Hepatocyte (in vitro differentiated cells): ENCODE data around the gene PPFIBP2. TPM values are rescaled to one million over a fixed set of nuclear protein-coding genes. Genes with fewer than 3 reads are reported as not detected.

Experiments used
- DNase-seq: peaks from one replicate; pipeline ENCODE4 v3.0.0-alpha.2; 2016; ENCODE audit warnings: low spot score
- H2AFZ ChIP-seq: fragments of 200-600 bp; sonication (generic); 2 replicates; pipeline ENCODE4 v1.6.0; 2016; ENCODE audit warnings: antibody characterized with exemption, mild to moderate bottlenecking
- H3K27ac ChIP-seq: fragments of 200-600 bp; sonication (generic); 2 replicates; pipeline ENCODE4 v1.5.1; 2016; ENCODE audit warnings: mild to moderate bottlenecking
- H3K27me3 ChIP-seq: fragments of 200-600 bp; sonication (generic); 2 replicates; pipeline ENCODE4 v1.6.1; 2016
- H3K36me3 ChIP-seq: fragments of 200-600 bp; sonication (generic); replicated peaks from 2 replicates; pipeline ENCODE4 v1.5.1; 2016; ENCODE audit warnings: low read depth; ENCODE audit not compliant: insufficient read depth
- H3K4me1 ChIP-seq: fragments of 200-600 bp; sonication (generic); 2 replicates; pipeline ENCODE4 v1.5.1; 2016; ENCODE audit warnings: mild to moderate bottlenecking, moderate library complexity; ENCODE audit not compliant: insufficient read depth
- H3K4me2 ChIP-seq: fragments of 200-600 bp; sonication (generic); 2 replicates; pipeline ENCODE4 v1.6.0; 2016
- H3K4me3 ChIP-seq: fragments of 200-600 bp; sonication (generic); 2 replicates; pipeline ENCODE4 v1.5.1; 2016; ENCODE audit warnings: mild to moderate bottlenecking
- H3K79me2 ChIP-seq: fragments of 200-600 bp; sonication (generic); 2 replicates; pipeline ENCODE4 v1.6.0; 2017; ENCODE audit warnings: mild to moderate bottlenecking
- H3K9me2 ChIP-seq: fragments of 200-600 bp; sonication (generic); replicated peaks from 2 replicates; pipeline ENCODE4 v1.6.0; 2017; ENCODE audit warnings: mild to moderate bottlenecking; ENCODE audit not compliant: insufficient read depth
- H3K9me3 ChIP-seq: fragments of 200-600 bp; sonication (generic); 2 replicates; pipeline ENCODE4 v1.5.1; 2016; ENCODE audit warnings: low read depth, mild to moderate bottlenecking
- H4K20me1 ChIP-seq: fragments of 200-600 bp; sonication (generic); 2 replicates; pipeline ENCODE4 v1.6.0; 2016; ENCODE audit warnings: mild to moderate bottlenecking; ENCODE audit not compliant: insufficient read depth, poor library complexity, severe bottlenecking
- EZH2 ChIP-seq: fragments of 200-600 bp; sonication (generic); IDR thresholded peaks from 2 replicates; pipeline ENCODE4 v1.6.1; 2016; ENCODE audit warnings: antibody characterized with exemption, mild to moderate bottlenecking, borderline replicate concordance
- EZH2phosphoT487 ChIP-seq: fragments of 200-600 bp; sonication (generic); IDR thresholded peaks from one replicate; pipeline ENCODE4 v1.6.1; 2018; ENCODE audit warnings: antibody characterized with exemption, mild to moderate bottlenecking, low read depth, moderate library complexity; ENCODE audit not compliant: unreplicated experiment, severe bottlenecking
- WGBS: methylation state at CpG from one replicate; pipeline ENCODE4 v1.1.6; 2016; ENCODE audit warnings: low lambda C conversion rate; ENCODE audit errors: missing lambda C conversion rate; 5-methylcytosine and 5-hydroxymethylcytosine counted together
- polyA plus RNA-seq: library from polyadenylated mRNA; unstranded; fragments of >200 nt; fragmentation: Nextera tagmentation; extraction: Ambion mirVana; gene quantifications from 2 replicates; pipeline ENCODE4 v1.2.1, GENCODE V29; 2016
- total RNA-seq: library from RNA; depleted of rRNA; stranded (reverse); fragments of >200 nt; gene quantifications from 2 replicates; pipeline ENCODE4 v1.2.3, GENCODE V29; 2014
- TF ChIP-seq, protein P1 (sequence below): fragments of 200-600 bp; sonication (generic); IDR thresholded peaks from 2 replicates; pipeline ENCODE4 v1.5.1; 2016; ENCODE audit warnings: antibody characterized with exemption, mild to moderate bottlenecking; ENCODE audit not compliant: poor library complexity

The PPFIBP2 gene
- total and polyA plus RNA-seq, 2 experiments from 2014 or later: 33.9 to 55.8 TPM

DNA sequence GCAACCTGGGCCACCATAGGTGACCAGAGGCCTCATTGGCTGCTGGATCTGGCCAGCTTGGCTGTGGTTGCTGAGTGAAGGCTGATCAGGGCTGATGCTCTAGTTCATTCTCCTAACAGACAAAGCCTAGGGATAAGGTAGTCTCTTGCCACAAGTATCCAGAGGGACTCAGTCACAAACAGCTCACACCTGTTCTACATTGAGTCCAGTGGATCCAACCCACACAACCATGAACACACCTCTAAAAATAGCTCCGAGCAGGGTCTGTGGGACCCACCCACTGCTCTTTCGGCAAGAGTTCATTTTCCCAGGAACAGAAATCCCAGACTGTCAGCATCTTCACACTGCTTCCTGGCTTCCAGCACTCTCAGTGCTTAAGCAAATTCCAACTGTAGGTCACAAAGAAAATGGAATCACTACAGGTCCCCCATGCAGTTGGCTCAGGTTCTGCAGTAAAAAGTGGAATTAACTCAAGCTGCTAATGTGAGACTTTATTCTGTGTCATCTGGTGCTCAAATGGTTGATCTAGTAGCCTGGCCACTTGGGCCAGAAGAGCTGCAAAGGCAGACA lies 67.3 kb downstream of the PPFIBP2 start:
- H3K79me2 ChIP-seq: peaks cover 83% of the 10 kb centered on the region
- no peak overlapping the region for H3K4me2 ChIP-seq
- H3K4me1 ChIP-seq: peaks cover 31% of the 10 kb centered on the region
- no peak overlapping the region for H3K4me3 ChIP-seq
- no peak overlapping the region for H3K27ac ChIP-seq
- no peaks in the 10 kb centered on the region for H3K9me3 ChIP-seq
- DNase-seq: no peak
- H4K20me1 ChIP-seq: no peaks in the 10 kb centered on the region
- H3K9me2 ChIP-seq: no peaks in the 10 kb centered on the region
- H2AFZ ChIP-seq: no peak overlapping the region
- no peaks in the 10 kb centered on the region for H3K27me3 ChIP-seq
- WGBS: 77% methylated on average over 2 of the region's 2 CpGs
- TF ChIP-seq, protein P1, sequence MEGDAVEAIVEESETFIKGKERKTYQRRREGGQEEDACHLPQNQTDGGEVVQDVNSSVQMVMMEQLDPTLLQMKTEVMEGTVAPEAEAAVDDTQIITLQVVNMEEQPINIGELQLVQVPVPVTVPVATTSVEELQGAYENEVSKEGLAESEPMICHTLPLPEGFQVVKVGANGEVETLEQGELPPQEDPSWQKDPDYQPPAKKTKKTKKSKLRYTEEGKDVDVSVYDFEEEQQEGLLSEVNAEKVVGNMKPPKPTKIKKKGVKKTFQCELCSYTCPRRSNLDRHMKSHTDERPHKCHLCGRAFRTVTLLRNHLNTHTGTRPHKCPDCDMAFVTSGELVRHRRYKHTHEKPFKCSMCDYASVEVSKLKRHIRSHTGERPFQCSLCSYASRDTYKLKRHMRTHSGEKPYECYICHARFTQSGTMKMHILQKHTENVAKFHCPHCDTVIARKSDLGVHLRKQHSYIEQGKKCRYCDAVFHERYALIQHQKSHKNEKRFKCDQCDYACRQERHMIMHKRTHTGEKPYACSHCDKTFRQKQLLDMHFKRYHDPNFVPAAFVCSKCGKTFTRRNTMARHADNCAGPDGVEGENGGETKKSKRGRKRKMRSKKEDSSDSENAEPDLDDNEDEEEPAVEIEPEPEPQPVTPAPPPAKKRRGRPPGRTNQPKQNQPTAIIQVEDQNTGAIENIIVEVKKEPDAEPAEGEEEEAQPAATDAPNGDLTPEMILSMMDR: no peak
- TF ChIP-seq EZH2: no peak
- no peaks in the 10 kb centered on the region for H3K36me3 ChIP-seq

DNA sequence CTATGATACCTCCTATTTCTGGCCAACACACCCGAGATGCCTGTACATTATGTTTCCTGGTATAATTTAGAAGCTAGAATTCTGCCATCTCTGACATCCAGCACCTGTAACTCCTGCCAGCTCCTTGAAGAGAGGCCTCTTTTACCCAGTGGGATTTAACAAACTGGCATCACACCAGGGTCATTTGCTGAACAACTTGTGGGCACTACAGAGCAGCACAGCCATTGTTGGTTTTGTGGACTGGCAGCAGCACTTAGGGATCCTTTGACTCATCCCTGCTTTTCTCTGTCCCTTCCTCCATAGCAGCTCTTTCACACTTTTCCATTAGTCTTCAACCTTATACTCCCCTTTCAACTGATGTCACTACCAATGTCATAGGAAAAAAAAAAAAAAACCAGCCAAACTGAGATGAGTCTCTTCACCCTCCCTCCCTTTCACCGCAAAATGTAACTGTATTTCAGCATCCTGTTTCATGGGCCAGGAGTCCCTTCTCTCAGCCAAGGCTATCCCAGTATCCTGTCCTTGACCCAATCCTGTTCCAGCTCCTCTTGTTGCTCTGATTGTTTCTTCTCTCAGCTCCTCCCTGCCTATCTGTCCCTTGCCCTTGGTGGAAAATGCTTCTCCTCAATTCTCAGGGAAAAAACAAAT lies 68.7 kb downstream of the PPFIBP2 start:
- Histone ChIP-seq H3K9me3 (no peaks in the 10 kb centered on the region), H3K79me2 (peaks cover 93% of the 10 kb centered on the region), H3K27ac (no peak overlapping the region), H2AFZ (no peak overlapping the region), H3K9me2 (no peaks in the 10 kb centered on the region), H3K4me2 (no peak overlapping the region), H3K27me3 (no peaks in the 10 kb centered on the region), H3K36me3 (no peaks in the 10 kb centered on the region), H3K4me1 (peaks cover 18% of the 10 kb centered on the region), H4K20me1 (no peaks in the 10 kb centered on the region), H3K4me3 (no peak overlapping the region)
- TF ChIP-seq, protein P1: no peak
- TF ChIP-seq EZH2 (no peak), EZH2phosphoT487 (no peak)
- WGBS: 85% methylated on average over 2 of the region's 2 CpGs
- no peak for DNase-seq

DNA sequence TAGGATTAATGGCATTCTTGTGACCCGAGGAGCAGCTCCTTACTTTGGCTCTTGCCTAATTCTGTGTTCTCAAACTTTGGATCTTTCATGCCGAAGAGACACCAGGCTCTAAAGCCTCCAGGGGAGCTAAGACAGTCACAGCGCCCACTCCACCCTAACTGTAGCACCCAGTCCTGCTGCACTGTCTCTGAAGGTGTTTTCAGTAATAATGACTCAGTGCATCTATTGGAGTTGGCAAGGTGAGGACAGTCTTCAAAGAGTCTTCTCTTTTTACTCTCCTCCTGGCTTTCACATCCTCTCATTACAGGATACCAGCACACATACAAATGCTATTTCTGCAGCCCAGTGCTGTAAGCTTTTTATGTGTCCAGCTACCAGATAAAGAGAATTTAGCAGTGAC lies 69.4 kb downstream of the PPFIBP2 start:
- Histone ChIP-seq H3K9me3 (no peaks in the 10 kb centered on the region), H2AFZ (no peak overlapping the region), H3K79me2 (peaks cover 96% of the 10 kb centered on the region), H3K27ac (no peak overlapping the region), H3K4me1 (peaks cover 13% of the 10 kb centered on the region), H3K9me2 (no peaks in the 10 kb centered on the region), H3K4me2 (no peak overlapping the region), H4K20me1 (no peaks in the 10 kb centered on the region), H3K4me3 (no peak overlapping the region), H3K27me3 (no peaks in the 10 kb centered on the region), H3K36me3 (no peaks in the 10 kb centered on the region)
- 87% methylated on average over 3 of the region's 3 CpGs for WGBS
- no peak for DNase-seq
- no peak for TF ChIP-seq EZH2
- TF ChIP-seq, protein P1: no peak
- TF ChIP-seq EZH2phosphoT487: no peak
